HG03175 (cell line): Measurements from ENCODE around the gene FOXC2.

Experiments
- ATAC-seq: cut with Tn5 transposase; IDR thresholded peaks from one replicate; pipeline ENCODE4 v1.9.1; 2021; ENCODE audit warnings: mild to moderate bottlenecking, moderate library complexity; ENCODE audit not compliant: unreplicated experiment

Gene FOXC2

DNA sequence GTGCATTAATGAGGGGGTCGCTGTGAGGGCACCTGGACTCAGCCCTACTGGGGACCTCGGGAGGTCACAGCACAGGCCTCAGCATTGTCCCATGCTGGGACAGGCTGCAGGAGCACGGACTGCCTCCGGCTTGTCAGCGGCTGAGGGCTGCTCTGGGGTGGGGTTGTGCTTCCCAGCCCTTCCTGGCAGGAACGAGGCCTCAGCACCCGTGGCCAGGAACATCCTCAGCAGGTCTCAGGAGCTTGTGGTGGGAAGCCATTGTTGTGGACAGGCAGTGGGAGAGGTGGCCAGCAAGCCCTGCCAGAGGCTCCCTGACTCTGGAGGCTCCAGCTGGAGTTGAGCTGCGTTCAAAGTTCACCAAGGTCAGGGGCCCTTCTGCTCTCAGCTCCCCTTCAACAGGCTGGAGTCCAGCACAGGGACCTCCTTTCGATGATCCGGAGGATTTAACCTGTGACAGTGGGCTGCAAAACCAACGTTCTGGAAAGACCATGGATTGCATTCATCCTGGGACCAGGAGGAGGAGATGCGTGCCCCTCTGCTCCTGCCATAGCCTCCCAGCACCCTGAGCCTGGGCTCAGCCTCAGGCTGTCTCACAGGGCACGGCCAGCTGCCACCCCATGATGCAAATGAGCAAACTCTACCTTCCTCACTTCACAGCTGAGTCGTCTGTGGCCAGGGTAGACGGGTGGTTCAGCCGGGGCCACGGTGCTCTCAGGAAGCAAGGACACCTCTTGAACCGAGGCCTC, 44.3 kb downstream of the FOXC2 start:
- ATAC-seq = no peak

- ATAC-seq = no peak
Measured at GRCh38 chr16:86611525-86611855, 44.9 kb downstream of the FOXC2 start.

GRCh38 chr16:86611941-86612340, 45.3 kb downstream of the FOXC2 start:
- no peak for ATAC-seq

DNA sequence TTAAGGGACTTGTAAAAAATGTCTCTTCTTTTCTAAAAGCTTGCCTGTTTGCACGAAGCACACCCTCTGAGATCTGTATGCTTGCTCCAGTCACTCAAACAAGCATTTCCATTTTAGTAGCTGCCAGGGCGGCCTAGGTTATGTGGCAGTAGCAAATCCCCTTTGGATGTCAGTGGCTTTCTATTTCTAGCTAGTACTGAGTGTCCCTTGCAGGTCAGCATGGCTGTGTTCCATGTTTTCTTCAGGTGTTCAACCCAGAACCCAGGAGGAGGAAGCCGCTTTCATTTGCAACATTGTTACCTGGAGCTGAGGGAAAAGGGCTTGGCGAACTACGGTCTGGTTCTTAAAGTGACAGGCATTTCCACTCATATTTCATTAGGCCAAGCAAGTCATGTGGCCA, 48.1 kb downstream of the FOXC2 start:
- ATAC-seq = no peak

GRCh38 chr16:86616906-86617305, 50.3 kb downstream of the FOXC2 start:
- ATAC-seq = no peak

DNA sequence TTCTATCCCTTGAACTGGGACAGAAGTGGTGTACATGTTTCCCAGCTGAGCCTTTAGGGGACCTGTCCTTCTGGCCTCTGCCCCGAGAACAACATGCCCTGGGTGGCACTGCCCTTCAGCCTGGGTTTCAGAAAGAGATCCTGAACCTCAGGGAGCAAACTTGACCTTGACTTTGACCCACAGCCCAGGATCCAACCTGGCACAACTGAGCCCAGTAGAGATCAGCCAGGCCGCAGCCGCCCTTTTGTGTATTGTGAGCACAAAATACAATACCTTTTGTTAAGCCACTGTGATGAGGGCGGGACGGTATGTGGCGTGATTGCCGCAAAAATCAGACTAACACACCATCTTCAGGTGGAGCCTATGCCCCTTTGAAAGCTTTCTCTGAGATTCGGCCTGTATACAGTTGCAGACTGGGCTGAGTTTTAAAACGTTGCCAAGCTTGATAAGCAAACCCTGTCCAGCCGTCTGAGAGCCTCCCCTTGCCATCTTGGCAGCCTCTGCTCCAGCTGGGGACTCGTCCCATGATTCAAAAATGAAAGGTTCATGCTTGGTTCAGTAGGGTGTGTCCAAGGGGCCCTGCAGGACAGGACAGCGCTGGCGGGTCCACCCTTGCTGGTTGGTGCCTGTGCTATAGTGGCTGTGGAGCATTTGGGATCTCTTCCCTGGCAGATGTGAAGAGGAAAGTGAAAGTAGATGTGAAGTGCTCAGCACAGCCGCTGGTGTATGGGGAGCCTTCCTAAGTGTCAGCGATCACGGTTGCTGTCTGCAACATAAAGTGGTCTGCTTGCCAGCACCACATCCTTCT, 52.0 kb downstream of the FOXC2 start:
- no peak for ATAC-seq
